ENCODE data around the gene ARAP2. TPM values are rescaled to one million over a fixed set of nuclear protein-coding genes. Genes with fewer than 3 reads are reported as not detected.
A peak's percentile ranks its signal among the peaks of the same experiment; 100 is the strongest.

ARAP2 gene
- total RNA-seq, 6 experiments from 2014 or later: 6.4 to 15.4 (median 10.2) TPM

DNA sequence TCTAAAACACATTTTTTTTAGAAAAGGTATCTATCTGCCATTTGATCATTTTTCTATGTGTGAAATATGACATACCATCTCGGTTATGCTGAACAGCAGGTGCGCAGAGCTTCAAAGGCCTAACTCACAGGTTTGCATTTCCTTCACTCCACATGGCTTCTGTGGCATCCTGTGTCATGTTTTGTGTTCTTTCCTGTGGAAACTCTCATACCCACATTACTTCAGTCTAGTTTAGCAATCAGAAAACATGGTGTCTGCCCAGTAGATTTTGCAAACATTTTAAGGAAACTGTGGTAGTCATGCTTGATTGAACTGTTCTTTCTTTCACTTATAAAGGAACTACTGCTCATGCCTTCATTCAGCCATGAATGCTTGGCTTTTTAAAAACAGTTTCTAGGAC lies 11.3 kb upstream of the ARAP2 start:
- H3K27ac ChIP-seq: no peak overlapping the region

DNA sequence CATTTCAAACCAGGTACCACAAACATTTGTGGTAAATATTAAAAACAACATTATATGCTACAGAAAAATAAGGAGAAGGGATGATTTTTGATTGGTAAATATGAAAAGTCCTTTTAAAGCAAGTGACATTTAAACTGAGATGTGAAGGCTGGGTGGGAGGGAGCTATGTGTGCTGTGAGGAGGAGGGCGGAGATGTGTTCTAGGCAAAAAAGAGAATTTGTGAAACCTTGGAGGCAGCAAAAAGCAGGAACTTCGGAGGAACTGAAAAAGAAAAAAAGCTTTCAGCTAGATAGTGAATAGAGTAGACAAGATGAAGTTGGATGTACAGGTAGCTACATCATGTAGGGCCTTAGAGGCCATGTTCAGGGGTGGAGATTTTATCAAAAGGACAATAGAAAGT lies 10.1 kb upstream of the ARAP2 start:
- Histone ChIP-seq H3K4me3 (no peak overlapping the region), H3K36me3 (no peaks in the 10 kb centered on the region), H3K4me1 (no peaks in the 10 kb centered on the region), H3K27ac (no peak overlapping the region), H3K27me3 (no peaks in the 10 kb centered on the region), H3K9me3 (no peaks in the 10 kb centered on the region)
- WGBS (ENCODE audit: insufficient coverage, low coverage, low lambda C conversion rate, missing lambda C conversion rate): 52% methylated on average over 2 of the region's 2 CpGs
- no peak for ATAC-seq
- no peak for DNase-seq
- intact Hi-C loops (cut with DNase I): no loop called here
- TF ChIP-seq CTCF (IDR thresholded peaks at IDR 0.05) (no peak), POLR2A (IDR thresholded peaks at IDR 0.05) (no peak)

More for the DNA sequence above, 11.3 kb upstream of the ARAP2 start:
- H3K27me3 ChIP-seq: no peaks in the 10 kb centered on the region
- no peaks in the 10 kb centered on the region for H3K36me3 ChIP-seq
- no peaks in the 10 kb centered on the region for H3K4me1 ChIP-seq
- 82% methylated on average over 1 of the region's 2 CpGs for WGBS (ENCODE audit: insufficient coverage, low coverage, low lambda C conversion rate, missing lambda C conversion rate)
- H3K9me3 ChIP-seq: no peaks in the 10 kb centered on the region
- H3K4me3 ChIP-seq: no peak overlapping the region
- DNase-seq (no peak), ATAC-seq (peak; percentile 48 to 65 (median 54))
- TF ChIP-seq CTCF (IDR thresholded peaks at IDR 0.05) (no peak), POLR2A (IDR thresholded peaks at IDR 0.05) (no peak)
- intact Hi-C loops (cut with DNase I): no loop called here

- Histone ChIP-seq H3K4me1 (no peaks in the 10 kb centered on the region), H3K27me3 (no peaks in the 10 kb centered on the region), H3K9me3 (no peaks in the 10 kb centered on the region), H3K27ac (no peak overlapping the region), H3K36me3 (no peaks in the 10 kb centered on the region), H3K4me3 (no peak overlapping the region)
- WGBS (ENCODE audit: insufficient coverage, low coverage, low lambda C conversion rate, missing lambda C conversion rate): 56% methylated on average over 2 of the region's 2 CpGs
- TF ChIP-seq CTCF (IDR thresholded peaks at IDR 0.05): no peak
- no peak for TF ChIP-seq POLR2A (IDR thresholded peaks at IDR 0.05)
- intact Hi-C loops (cut with DNase I): no loop called here
- no peak for DNase-seq
- ATAC-seq: no peak
These were observed 7.7 kb upstream of the ARAP2 start for GRCh38 chr4:36251983-36252382.

- no peaks in the 10 kb centered on the region for H3K27me3 ChIP-seq
- TF ChIP-seq CTCF (IDR thresholded peaks at IDR 0.05) (no peak), POLR2A (IDR thresholded peaks at IDR 0.05) (no peak)
- no peak for DNase-seq
- ATAC-seq: no peak
- no peak overlapping the region for H3K4me3 ChIP-seq
- H3K36me3 ChIP-seq: no peaks in the 10 kb centered on the region
- intact Hi-C loops (cut with DNase I): no loop called here
- no peaks in the 10 kb centered on the region for H3K9me3 ChIP-seq
- WGBS (ENCODE audit: insufficient coverage, low coverage, low lambda C conversion rate, missing lambda C conversion rate): 53% methylated on average over 1 of the region's 1 CpG
- H3K27ac ChIP-seq: no peak overlapping the region
- no peaks in the 10 kb centered on the region for H3K4me1 ChIP-seq
These were observed 5.3 kb upstream of the ARAP2 start for GRCh38 chr4:36249610-36250009.
